GM06990 (cell line): ENCODE results near the gene TANGO2.

ENCODE experiments used
- DNase-seq: peaks from one replicate; pipeline ENCODE4 v3.0.0-alpha.2; 2011; ENCODE audit not compliant: insufficient read length; ENCODE audit errors: extremely low read depth
- H3K27me3 ChIP-seq: replicated peaks from 2 replicates; pipeline ENCODE4 v1.6.0; 2011; ENCODE audit warnings: low read length; ENCODE audit not compliant: control insufficient read depth, insufficient read depth
- H3K36me3 ChIP-seq: 2 replicates; pipeline ENCODE4 v1.5.1; 2011; ENCODE audit warnings: low read length; ENCODE audit not compliant: control insufficient read depth, insufficient read depth
- H3K4me3 ChIP-seq: replicated peaks from 2 replicates; pipeline ENCODE4 v1.5.1; 2011; ENCODE audit warnings: low read depth, mild to moderate bottlenecking, control low read depth, low read length
- CTCF ChIP-seq: IDR thresholded peaks from 2 replicates; pipeline ENCODE4 v1.5.1; 2011; ENCODE audit warnings: low read length, control low read depth, mild to moderate bottlenecking, inconsistent platforms; ENCODE audit not compliant: insufficient read depth, poor library complexity, severe bottlenecking

Gene TANGO2

GRCh38 chr22:20111689-20112622 is 91.0 kb downstream of the TANGO2 start:
- H3K36me3 ChIP-seq, result peaks cover 44% of the 10 kb centered on the region
- no peak for DNase-seq
- no peak overlapping the region for H3K4me3 ChIP-seq
- no peak for TF ChIP-seq CTCF
- H3K27me3 ChIP-seq, result no peaks in the 10 kb centered on the region

GRCh38 chr22:20112623-20113511 is 92.0 kb downstream of the TANGO2 start:
- Histone ChIP-seq H3K36me3 (peaks cover 37% of the 10 kb centered on the region), H3K4me3 (no peak overlapping the region), H3K27me3 (no peaks in the 10 kb centered on the region)
- TF ChIP-seq CTCF, result no peak
- no peak for DNase-seq

- no peak for TF ChIP-seq CTCF
- Histone ChIP-seq H3K36me3 (peaks cover 33% of the 10 kb centered on the region), H3K27me3 (no peaks in the 10 kb centered on the region), H3K4me3 (no peak overlapping the region)
- no peak for DNase-seq
These were observed 92.8 kb downstream of the TANGO2 start for GRCh38 chr22:20113551-20114310.

- Histone ChIP-seq H3K36me3 (peaks cover 30% of the 10 kb centered on the region), H3K4me3 (no peak overlapping the region), H3K27me3 (no peaks in the 10 kb centered on the region)
- no peak for DNase-seq
- TF ChIP-seq CTCF, result no peak
These were observed 93.9 kb downstream of the TANGO2 start for GRCh38 chr22:20114506-20115475.
